ENCODE data around the gene VPS51.

VPS51 gene

GRCh38 chr11:65095974-65096806, at the start of gene VPS51:
Gene VPS51, plus strand, starts transcription at chr11:65096214. Its CDS starts 37 bp downstream, at chr11:65096251.
- peak; percentile 86 to 89 for DNase-seq

GRCh38 chr11:65047581-65048422, 48.2 kb upstream of the VPS51 start:
- DNase-seq: peak; percentile 40 to 47

- no peak for DNase-seq
Measured at GRCh38 chr11:65051398-65051858, 44.6 kb upstream of the VPS51 start.

- DNase-seq: no peak
Measured at GRCh38 chr11:65053827-65054508, 42.0 kb upstream of the VPS51 start.

- DNase-seq: no peak
Measured at GRCh38 chr11:65055538-65055937, 40.5 kb upstream of the VPS51 start.

- DNase-seq: no peak
Measured at GRCh38 chr11:65056999-65057398, 39.0 kb upstream of the VPS51 start.

GRCh38 chr11:65057526-65057925, 38.5 kb upstream of the VPS51 start:
- DNase-seq: no peak

GRCh38 chr11:65058012-65058411, 38.0 kb upstream of the VPS51 start:
- no peak for DNase-seq

- DNase-seq: no peak
Measured at GRCh38 chr11:65058419-65059054, 37.5 kb upstream of the VPS51 start, which contains the start of gene NAALADL1. Gene NAALADL1, minus strand, starts transcription at chr11:65058553. Its CDS starts 32 bp downstream, at chr11:65058521.

- DNase-seq: no peak
Measured at GRCh38 chr11:65059523-65059922, 36.5 kb upstream of the VPS51 start.

- DNase-seq: no peak
Measured at GRCh38 chr11:65059959-65060824, 35.8 kb upstream of the VPS51 start.

- DNase-seq: no peak
Measured at GRCh38 chr11:65060913-65061408, 35.1 kb upstream of the VPS51 start.

- no peak for DNase-seq
Measured at GRCh38 chr11:65063532-65063931, 32.5 kb upstream of the VPS51 start.

- no peak for DNase-seq
Measured at GRCh38 chr11:65064847-65065240, 31.2 kb upstream of the VPS51 start.

- DNase-seq: no peak
Measured at GRCh38 chr11:65065851-65066250, 30.2 kb upstream of the VPS51 start.

- DNase-seq: no peak
Measured at GRCh38 chr11:65066315-65066714, 29.7 kb upstream of the VPS51 start.

GRCh38 chr11:65066805-65067291, 29.2 kb upstream of the VPS51 start:
- DNase-seq: no peak

GRCh38 chr11:65067446-65067845, 28.6 kb upstream of the VPS51 start:
- no peak for DNase-seq

- no peak for DNase-seq
Measured at GRCh38 chr11:65069217-65069616, 26.8 kb upstream of the VPS51 start.

GRCh38 chr11:65071907-65072630, 23.9 kb upstream of the VPS51 start:
- DNase-seq: no peak

GRCh38 chr11:65072631-65072966, 23.4 kb upstream of the VPS51 start:
- DNase-seq: no peak
